ENCODE data around the gene SSU72.

- TF ChIP-seq GATA3 (IDR thresholded peaks at IDR 0.05; ENCODE audit: low read depth, low read length) (no peak), GATA2 (IDR thresholded peaks at IDR 0.05; ENCODE audit: low read depth, low read length) (no peak)
Measured at GRCh38 chr1:1550591-1551432, 23.9 kb downstream of the SSU72 start.

All from SH-SY5Y (cell line).